GM12891 (cell line): Measurements from ENCODE around the gene RUNX1.

ENCODE experiments used
- DNase-seq: peaks from one replicate; pipeline ENCODE4 v3.0.0; 2011; ENCODE audit warnings: low spot score; ENCODE audit not compliant: insufficient read length
- FAIRE-seq: peaks from 2 replicates; lab custom pipeline; 2011; peaks lifted over from hg19 to GRCh38; lab: Jason Lieb, UNC
- PAX5 ChIP-seq: IDR thresholded peaks from 2 replicates; pipeline ENCODE4 v1.6.1; 2011; ENCODE audit warnings: low read length, moderate library complexity, mild to moderate bottlenecking; ENCODE audit not compliant: insufficient read depth, severe bottlenecking
- POLR2A ChIP-seq: IDR thresholded peaks from 2 replicates; pipeline ENCODE4 v1.6.1; 2011; ENCODE audit warnings: low read depth, low read length, control low read depth
- POLR2AphosphoS5 ChIP-seq: IDR thresholded peaks from 2 replicates; pipeline ENCODE4 v1.6.1; 2011; ENCODE audit warnings: low read depth, low read length, control low read depth
- POU2F2 ChIP-seq: IDR thresholded peaks from 2 replicates; pipeline ENCODE4 v1.6.1; 2011; ENCODE audit warnings: low read depth, mild to moderate bottlenecking, control low read depth, low read length, moderate library complexity
- SPI1 ChIP-seq: IDR thresholded peaks from 2 replicates; pipeline ENCODE4 v1.6.1; 2011; ENCODE audit warnings: low read depth, low read length, control low read depth
- TAF1 ChIP-seq: IDR thresholded peaks from 2 replicates; pipeline ENCODE4 v1.6.1; 2011; ENCODE audit warnings: low read depth, low read length, control low read depth

RUNX1 gene

GRCh38 chr21:34926803-34927467, 122.2 kb downstream of the RUNX1 start:
- DNase-seq, result no peak

DNA sequence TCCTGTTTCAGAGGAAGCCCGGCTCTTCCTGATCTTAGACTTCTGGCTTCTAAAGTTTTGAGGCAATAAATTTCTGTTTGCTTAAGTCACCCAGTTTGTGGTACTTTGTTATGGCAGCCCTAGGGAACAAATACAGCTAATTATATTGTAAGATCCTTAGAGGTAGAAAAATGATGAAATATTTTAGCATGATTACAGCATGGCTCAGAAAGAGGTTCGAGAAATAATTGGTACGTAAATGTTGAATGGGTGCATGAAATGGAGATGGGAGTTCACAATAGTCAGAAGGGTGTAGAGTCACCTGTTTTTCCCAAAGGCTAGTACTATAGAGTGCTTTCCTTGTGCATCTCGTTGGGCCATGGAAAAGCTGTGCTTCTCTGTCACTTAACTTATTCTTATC, 123.5 kb downstream of the RUNX1 start:
- FAIRE-seq (no peak), DNase-seq (no peak)
- TF ChIP-seq SPI1, result no peak
- TF ChIP-seq TAF1, result no peak
- TF ChIP-seq PAX5, result no peak

More at GRCh38 chr21:34926803-34927467, 122.2 kb downstream of the RUNX1 start:
- TF ChIP-seq TAF1 (no peak), PAX5 (no peak), SPI1 (no peak), POLR2AphosphoS5 (no peak), POU2F2 (no peak), POLR2A (no peak)
- FAIRE-seq, result no peak

- DNase-seq (no peak), FAIRE-seq (peak; percentile 66)
- TF ChIP-seq TAF1, result no peak
- no peak for TF ChIP-seq PAX5
- peak; percentile 87 for TF ChIP-seq SPI1
- TF ChIP-seq POLR2AphosphoS5, result no peak
- TF ChIP-seq POLR2A, result no peak
- no peak for TF ChIP-seq POU2F2
Measured at GRCh38 chr21:34924771-34925419, 124.2 kb downstream of the RUNX1 start.

GRCh38 chr21:34924194-34924593, 124.9 kb downstream of the RUNX1 start:
- FAIRE-seq (no peak), DNase-seq (no peak)

DNA sequence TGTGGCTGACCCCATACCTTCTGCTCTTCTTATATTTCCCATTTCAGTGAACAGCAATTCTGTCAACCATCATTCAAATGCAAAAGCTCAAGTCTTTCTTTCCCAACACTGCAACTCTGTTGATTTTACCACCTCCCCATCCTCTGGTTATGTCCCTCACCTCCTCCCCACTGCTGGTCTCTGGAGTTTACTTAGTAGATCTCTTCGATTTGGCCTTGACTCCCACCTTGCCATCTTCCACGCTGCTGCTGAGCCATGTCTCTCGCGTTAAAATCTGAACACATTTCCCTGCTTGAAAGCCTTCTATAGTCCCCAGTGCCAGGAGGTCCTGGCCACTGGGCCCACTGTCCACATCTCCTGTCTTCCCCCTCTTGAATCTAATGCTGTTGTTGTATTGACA, 125.5 kb downstream of the RUNX1 start:
- TF ChIP-seq POLR2A (no peak), TAF1 (no peak), POLR2AphosphoS5 (no peak), SPI1 (no peak), PAX5 (no peak)
- DNase-seq (no peak), FAIRE-seq (peak; percentile 57)

More at GRCh38 chr21:34924194-34924593, 124.9 kb downstream of the RUNX1 start:
- no peak for TF ChIP-seq POLR2A
- no peak for TF ChIP-seq PAX5
- no peak for TF ChIP-seq POLR2AphosphoS5
- no peak for TF ChIP-seq POU2F2
- no peak for TF ChIP-seq TAF1
- no peak for TF ChIP-seq SPI1

DNA sequence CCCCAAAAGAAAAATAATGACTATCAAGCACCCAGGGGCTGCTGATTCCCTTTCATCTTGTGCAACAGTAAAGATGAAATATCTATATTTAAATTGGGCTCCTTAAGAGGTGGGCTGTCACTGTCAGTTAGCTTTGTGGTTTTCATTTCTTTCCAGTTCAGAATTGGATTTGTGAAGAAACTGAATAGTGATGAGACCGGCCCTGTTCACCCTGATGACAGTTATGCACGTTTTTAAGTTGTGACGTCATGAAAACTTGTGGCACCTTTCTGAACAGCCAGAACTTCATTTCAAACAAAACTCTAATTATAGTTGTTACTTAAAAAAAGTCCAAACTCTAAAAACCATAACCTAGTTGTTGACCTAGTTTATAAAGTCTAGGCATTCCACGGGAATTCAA, 125.9 kb downstream of the RUNX1 start:
- FAIRE-seq, result peak; percentile 5
- no peak for TF ChIP-seq POLR2AphosphoS5
- no peak for TF ChIP-seq SPI1
- TF ChIP-seq PAX5, result no peak
- no peak for TF ChIP-seq POLR2A
- no peak for TF ChIP-seq POU2F2
- no peak for TF ChIP-seq TAF1
- no peak for DNase-seq

DNA sequence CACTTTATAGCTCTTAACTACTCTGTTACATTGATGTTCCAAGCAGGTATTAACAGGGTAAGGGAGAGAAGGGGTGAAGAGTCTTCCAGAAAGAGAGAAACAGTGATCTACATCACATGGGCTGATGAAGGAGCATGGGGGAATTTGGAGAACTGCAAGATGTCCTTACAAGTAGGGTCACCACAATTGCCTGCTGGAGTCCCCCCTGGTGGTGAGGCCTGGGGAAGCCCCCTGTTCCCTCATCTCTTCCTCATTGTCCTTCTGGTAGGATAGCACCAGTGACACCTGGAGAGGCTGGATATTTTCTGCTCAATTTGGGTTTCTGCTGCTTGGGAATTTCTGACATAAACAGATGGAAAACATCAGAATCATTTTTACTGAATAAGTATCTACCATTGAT, 126.6 kb downstream of the RUNX1 start:
- no peak for TF ChIP-seq PAX5
- TF ChIP-seq POU2F2, result no peak
- no peak for TF ChIP-seq POLR2AphosphoS5
- TF ChIP-seq SPI1, result no peak
- no peak for TF ChIP-seq POLR2A
- TF ChIP-seq TAF1, result no peak
- FAIRE-seq (no peak), DNase-seq (no peak)

- no peak for TF ChIP-seq SPI1
- TF ChIP-seq TAF1, result no peak
- TF ChIP-seq POLR2AphosphoS5, result no peak
- TF ChIP-seq PAX5, result no peak
- no peak for TF ChIP-seq POLR2A
- TF ChIP-seq POU2F2, result no peak
- FAIRE-seq (no peak), DNase-seq (no peak)
Measured at GRCh38 chr21:34921151-34921550, 128.0 kb downstream of the RUNX1 start.

GRCh38 chr21:34919406-34919805, 129.7 kb downstream of the RUNX1 start:
- no peak for DNase-seq
- no peak for FAIRE-seq
- TF ChIP-seq SPI1 (no peak), POU2F2 (no peak), PAX5 (no peak), TAF1 (no peak), POLR2A (no peak), POLR2AphosphoS5 (no peak)

- no peak for FAIRE-seq
- no peak for DNase-seq
- TF ChIP-seq PAX5 (no peak), TAF1 (no peak), POU2F2 (no peak), POLR2AphosphoS5 (no peak), POLR2A (no peak), SPI1 (no peak)
Measured at GRCh38 chr21:34916446-34916845, 132.7 kb downstream of the RUNX1 start.
